Measurements from ENCODE around the gene SENP3.

SENP3 gene

DNA sequence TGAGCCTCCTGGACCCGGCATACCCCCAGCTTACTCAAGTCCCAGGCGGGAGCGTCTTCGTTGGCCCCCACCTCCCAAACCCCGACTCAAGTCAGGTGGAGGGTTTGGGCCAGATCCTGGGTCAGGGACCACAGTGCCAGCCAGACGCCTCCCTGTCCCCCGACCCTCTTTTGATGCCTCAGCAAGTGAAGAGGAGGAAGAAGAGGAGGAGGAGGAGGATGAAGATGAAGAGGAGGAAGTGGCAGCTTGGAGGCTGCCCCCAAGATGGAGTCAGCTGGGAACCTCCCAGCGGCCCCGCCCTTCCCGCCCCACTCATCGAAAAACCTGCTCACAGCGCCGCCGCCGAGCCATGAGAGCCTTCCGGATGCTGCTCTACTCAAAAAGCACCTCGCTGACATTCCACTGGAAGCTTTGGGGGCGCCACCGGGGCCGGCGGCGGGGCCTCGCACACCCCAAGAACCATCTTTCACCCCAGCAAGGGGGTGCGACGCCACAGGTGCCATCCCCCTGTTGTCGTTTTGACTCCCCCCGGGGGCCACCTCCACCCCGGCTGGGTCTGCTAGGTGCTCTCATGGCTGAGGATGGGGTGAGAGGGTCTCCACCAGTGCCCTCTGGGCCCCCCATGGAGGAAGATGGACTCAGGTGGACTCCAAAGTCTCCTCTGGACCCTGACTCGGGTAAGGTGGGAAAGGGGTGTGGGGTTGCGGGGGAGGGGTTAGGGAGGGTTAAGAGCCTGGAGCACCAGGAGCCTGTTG, 1.6 kb downstream of the SENP3 start:
- POLR2A ChIA-PET = no interaction called here
- CTCF ChIA-PET = interaction anchor here (0.6 to 6.5 kb wide), 2 partner anchors 208 to 209 kb away, joined by 3 to 55 read pairs; partner anchors contain the start of genes KCTD11 and TMEM95
- TF ChIP-seq, protein P1, sequence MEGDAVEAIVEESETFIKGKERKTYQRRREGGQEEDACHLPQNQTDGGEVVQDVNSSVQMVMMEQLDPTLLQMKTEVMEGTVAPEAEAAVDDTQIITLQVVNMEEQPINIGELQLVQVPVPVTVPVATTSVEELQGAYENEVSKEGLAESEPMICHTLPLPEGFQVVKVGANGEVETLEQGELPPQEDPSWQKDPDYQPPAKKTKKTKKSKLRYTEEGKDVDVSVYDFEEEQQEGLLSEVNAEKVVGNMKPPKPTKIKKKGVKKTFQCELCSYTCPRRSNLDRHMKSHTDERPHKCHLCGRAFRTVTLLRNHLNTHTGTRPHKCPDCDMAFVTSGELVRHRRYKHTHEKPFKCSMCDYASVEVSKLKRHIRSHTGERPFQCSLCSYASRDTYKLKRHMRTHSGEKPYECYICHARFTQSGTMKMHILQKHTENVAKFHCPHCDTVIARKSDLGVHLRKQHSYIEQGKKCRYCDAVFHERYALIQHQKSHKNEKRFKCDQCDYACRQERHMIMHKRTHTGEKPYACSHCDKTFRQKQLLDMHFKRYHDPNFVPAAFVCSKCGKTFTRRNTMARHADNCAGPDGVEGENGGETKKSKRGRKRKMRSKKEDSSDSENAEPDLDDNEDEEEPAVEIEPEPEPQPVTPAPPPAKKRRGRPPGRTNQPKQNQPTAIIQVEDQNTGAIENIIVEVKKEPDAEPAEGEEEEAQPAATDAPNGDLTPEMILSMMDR (IDR thresholded peaks at IDR 0.05; ENCODE audit: control extremely low read depth, extremely low read depth, low read depth, missing control alignments) = no peak

DNA sequence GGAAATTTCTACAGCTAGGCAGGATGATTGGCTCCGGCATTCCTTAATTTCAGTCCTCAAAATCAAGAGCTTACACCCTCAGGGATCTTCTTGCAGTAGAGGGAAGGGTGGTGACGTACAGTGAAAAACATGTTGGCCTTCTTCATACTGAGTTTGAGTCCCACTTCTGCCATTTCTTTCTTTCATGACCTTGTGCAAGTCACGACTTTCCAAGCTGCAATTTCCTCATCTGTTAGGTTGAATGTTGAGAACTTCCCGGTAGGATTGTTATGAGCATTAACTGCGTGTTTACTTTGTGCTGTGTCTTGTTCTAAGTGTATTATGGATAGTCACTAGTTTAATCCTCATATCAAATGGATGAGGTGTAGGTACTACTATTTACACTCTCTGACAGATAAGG, 7.9 kb downstream of the SENP3 start:
- TF ChIP-seq, protein P1 (IDR thresholded peaks at IDR 0.05; ENCODE audit: control extremely low read depth, extremely low read depth, low read depth, missing control alignments) = no peak
- ChIA-PET CTCF (interaction anchor here (3.5 kb wide), 1 partner anchor 9 kb away, joined by 23 read pairs; the partner anchor contains the start of gene SENP3), POLR2A (no interaction called here)
- no peak for DNase-seq (ENCODE audit: extremely low spot score)

More for the DNA sequence above, 1.6 kb downstream of the SENP3 start:
- DNase-seq (ENCODE audit: extremely low spot score) = no peak

DNA sequence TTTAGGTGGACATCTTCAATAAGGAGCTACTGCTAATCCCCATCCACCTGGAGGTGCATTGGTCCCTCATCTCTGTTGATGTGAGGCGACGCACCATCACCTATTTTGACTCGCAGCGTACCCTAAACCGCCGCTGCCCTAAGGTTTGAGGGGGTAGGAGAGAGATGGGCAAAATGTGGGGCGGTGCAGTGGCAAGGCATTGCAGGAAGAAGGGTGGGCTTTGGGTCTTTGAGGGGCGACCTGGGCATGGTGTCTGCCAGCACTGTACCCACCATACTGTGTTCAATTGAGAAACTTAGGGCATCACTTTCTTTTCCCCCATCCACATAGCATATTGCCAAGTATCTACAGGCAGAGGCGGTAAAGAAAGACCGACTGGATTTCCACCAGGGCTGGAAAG, 8.6 kb downstream of the SENP3 start:
- ChIA-PET POLR2A (interaction anchor here (0.7 to 0.9 kb wide), 2 partner anchors 86 to 170 kb away, joined by 3 to 4 read pairs; partner anchors contain the start of gene POLR2A), CTCF (interaction anchor here (0.9 to 3.5 kb wide), 3 partner anchors 9 to 118 kb away, joined by 3 to 23 read pairs (median 3); partner anchors contain the start of genes SENP3 and TP53)
- TF ChIP-seq, protein P1 (IDR thresholded peaks at IDR 0.05; ENCODE audit: control extremely low read depth, extremely low read depth, low read depth, missing control alignments) = no peak
- no peak for DNase-seq (ENCODE audit: extremely low spot score)

DNA sequence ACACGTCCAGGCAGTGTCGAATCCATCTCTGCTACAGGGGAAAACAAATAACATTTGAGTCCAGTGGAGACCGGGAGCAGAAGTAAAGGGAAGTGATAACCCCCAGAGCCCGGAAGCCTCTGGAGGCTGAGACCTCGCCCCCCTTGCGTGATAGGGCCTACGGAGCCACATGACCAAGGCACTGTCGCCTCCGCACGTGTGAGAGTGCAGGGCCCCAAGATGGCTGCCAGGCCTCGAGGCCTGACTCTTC, 10.5 kb downstream of the SENP3 start:
- ChIA-PET CTCF (interaction anchor here (1.4 to 3.5 kb wide), 2 partner anchors 11 to 17 kb away, joined by 3 to 23 read pairs; partner anchors contain the start of gene SENP3), POLR2A (interaction anchor here (0.7 to 4.3 kb wide), 3 partner anchors 9 to 168 kb away, joined by 5 to 32 read pairs (median 5); partner anchors contain the start of genes MPDU1 and TMEM256)
- TF ChIP-seq, protein P1 (IDR thresholded peaks at IDR 0.05; ENCODE audit: control extremely low read depth, extremely low read depth, low read depth, missing control alignments) = no peak
- DNase-seq (ENCODE audit: extremely low spot score) = no peak

DNA sequence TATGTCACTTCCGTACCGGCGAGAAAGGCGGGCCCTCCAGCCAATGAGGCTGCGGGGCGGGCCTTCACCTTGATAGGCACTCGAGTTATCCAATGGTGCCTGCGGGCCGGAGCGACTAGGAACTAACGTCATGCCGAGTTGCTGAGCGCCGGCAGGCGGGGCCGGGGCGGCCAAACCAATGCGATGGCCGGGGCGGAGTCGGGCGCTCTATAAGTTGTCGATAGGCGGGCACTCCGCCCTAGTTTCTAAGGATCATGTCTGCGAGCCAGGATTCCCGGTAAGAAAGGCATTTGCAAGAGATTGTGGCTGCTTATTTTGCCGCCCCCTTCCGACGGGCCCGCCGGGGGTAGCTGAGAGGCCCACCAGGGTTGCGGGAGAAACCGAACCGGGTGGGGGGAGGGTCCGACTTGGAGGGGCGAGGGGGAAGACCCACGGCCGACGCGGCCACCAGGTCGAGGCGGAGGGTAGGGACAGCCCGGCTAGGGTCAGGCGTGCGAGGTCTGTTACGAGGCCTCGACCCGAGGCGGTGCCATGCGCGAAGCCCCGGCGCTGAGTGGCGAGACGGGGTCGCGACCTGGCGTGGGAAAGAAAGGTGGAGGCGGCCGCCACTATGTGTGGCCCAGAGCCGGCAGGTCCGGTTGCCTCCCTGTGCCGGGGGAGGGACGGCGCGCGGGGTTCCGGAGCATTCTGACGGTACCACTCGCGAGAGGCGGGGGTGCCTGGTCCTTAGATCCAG, 11.0 kb downstream of the SENP3 start:
- CTCF ChIA-PET = interaction anchor here (0.6 to 3.5 kb wide), 2 partner anchors 12 kb away, joined by 3 to 23 read pairs; partner anchors contain the start of gene SENP3
- TF ChIP-seq, protein P1 (IDR thresholded peaks at IDR 0.05; ENCODE audit: control extremely low read depth, extremely low read depth, low read depth, missing control alignments) = no peak
- POLR2A ChIA-PET = interaction anchor here (0.6 to 4.3 kb wide), 11 partner anchors 8 to 330 kb away, joined by 3 to 32 read pairs (median 4); partner anchors contain the start of genes GABARAP, MPDU1, TMEM256 and TP53
- DNase-seq (ENCODE audit: extremely low spot score) = peak; percentile 99

Data from GM10248 (cell line).